Measurements from ENCODE around the gene C22orf23. TPM values are rescaled to one million over a fixed set of nuclear protein-coding genes. Genes with fewer than 3 reads are reported as not detected.

The C22orf23 gene
- total and polyA plus RNA-seq, 11 donors, result 0.16 to 0.80 (median 0.44) TPM; not detected in 2

DNA sequence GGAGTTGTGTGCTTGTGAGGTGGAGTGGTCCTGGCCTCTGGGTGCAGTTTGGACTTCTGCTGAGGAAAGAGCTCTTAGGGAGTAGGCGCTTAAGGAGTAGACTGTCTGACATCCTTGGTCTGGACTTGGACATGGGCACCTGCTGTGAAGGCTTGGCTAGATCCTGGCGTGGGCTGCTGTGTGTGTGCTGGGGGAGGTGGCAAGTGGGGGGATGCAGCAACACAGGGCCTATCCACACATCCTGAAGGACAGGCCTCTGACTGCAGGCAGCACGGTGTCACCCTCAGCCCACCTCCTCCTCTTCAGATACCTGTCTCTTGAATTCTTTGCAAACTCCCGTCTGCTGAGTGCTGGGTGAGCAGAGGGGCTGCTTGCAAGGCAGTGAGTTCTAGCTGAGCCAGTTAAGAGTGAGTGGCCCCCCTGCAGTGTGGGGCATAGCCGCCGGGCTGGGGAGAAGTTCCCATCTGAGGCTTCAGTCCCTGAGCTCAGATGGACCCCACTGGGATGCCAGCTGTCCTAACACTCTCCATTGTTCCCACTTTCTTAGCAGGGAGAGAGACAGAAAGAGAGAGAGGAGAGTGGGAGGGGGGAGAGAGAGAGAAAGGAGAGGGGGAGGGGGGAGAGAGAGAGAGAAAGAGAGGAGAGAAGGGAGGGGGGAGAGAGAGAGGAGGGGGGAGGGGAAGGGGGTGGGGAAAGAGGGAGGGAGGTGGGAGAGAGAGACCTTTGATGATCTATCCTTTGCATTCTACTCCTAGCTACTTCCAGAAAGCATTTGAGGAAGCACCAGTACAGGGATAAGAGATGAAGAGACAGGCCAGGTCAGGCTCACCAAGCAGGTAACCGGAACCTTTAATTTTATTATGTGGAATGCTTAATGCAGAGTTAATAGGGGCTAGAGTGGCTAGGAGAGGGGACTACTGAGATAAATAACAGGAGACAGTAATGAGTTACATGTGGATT lies 18.4 kb upstream of the C22orf23 start:
- WGBS, 4 donors, result 79 to 86% (median 82%) methylated on average over 7 of the region's 7 CpGs
- Histone ChIP-seq H3K27me3 (no peaks in the 10 kb centered on the region), H3K9me3 (no peaks in the 10 kb centered on the region), H3K4me3 (no peak overlapping the region), H3K27ac (no peak overlapping the region), H3K4me1 (peaks cover 0 to 5% (median 0%) of the 10 kb centered on the region in 12 donors), H3K36me3 (peaks cover 0 to 35% (median 21%) of the 10 kb centered on the region in 9 donors)
- TF ChIP-seq POLR2A (IDR thresholded peaks at IDR 0.05) (no peak), CTCF (IDR thresholded peaks at IDR 0.05) (no peak)
- ATAC-seq (no peak), DNase-seq (no peak)
- intact Hi-C loops (cut with DNase I), result no loop called here

DNA sequence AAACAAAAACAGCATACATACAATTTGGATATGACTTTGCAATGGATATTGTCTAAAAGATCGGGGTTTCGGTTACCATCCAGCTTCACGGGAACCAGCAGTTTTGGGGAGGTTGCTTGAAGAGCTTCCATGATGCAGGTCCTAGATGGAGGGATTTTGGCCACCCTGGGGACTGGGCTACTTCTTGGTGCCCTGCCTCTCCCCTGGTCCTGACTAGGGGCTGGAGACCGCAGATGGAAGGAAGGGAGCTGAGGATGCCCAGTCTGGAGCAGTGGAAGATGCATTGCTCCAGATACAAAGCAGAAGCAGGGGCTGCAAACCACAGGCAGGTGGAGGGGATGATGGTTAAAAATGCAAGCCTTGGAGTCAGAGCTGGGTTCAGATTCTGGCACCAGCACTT lies 17.5 kb upstream of the C22orf23 start:
- DNase-seq (no peak), ATAC-seq (no peak)
- Histone ChIP-seq H3K4me3 (no peak overlapping the region), H3K27ac (no peak overlapping the region), H3K4me1 (peaks cover 0 to 13% (median 5%) of the 10 kb centered on the region in 12 donors), H3K27me3 (no peaks in the 10 kb centered on the region), H3K36me3 (peaks cover 0 to 44% (median 23%) of the 10 kb centered on the region in 9 donors), H3K9me3 (no peaks in the 10 kb centered on the region)
- WGBS, 4 donors, result 84 to 97% (median 96%) methylated on average over 4 of the region's 4 CpGs
- intact Hi-C loops (cut with DNase I), result no loop called here
- TF ChIP-seq POLR2A (IDR thresholded peaks at IDR 0.05), result no peak
- no peak for TF ChIP-seq CTCF (IDR thresholded peaks at IDR 0.05)

DNA sequence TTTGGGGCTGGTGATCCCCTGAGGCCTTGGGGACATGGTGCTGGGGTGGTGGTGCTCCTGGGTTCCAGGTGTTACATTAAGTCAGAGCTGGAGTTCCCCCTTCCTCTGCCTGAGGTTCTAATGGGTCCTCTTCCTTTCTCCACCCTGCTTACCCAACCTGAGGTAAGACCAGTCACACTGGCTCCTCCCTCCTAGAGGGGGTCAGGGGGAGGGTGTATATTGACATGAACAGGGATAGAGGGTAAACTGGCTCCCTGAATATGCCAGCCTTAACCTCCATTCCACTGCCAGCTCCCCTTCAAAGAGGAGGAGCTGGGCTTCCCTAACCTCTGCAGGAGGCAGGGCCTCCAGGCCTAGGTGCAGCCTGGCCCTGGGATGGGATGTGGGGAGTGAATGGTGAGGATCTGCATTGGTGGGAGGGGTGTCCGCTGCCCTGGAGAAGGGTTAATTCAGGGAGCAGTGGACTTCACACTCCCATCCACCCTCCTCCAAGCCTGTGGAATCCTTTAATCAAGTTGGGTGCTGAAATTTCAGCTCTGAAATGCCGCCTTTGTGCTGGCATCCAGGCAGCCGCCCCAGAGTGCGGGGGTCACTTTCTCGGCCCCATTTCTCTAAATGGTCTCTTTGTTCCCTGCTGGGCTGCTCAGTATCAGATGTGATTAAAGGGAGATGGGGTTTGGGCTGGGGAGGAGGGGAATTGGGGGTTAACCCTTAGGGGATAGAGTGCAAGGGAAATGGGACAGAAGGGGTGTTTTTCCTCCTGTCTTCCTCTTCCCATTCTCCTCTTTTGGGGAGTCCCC lies 15.3 kb upstream of the C22orf23 start:
- ATAC-seq (no peak), DNase-seq (no peak)
- Histone ChIP-seq H3K4me3 (no peak overlapping the region), H3K4me1 (peaks cover 0 to 26% (median 11%) of the 10 kb centered on the region in 12 donors), H3K36me3 (peaks cover 0 to 56% (median 28%) of the 10 kb centered on the region in 9 donors), H3K9me3 (no peaks in the 10 kb centered on the region), H3K27ac (no peak overlapping the region), H3K27me3 (no peaks in the 10 kb centered on the region)
- 89 to 100% (median 97%) methylated on average over 2 to 5 of the region's 5 CpGs for WGBS, 4 donors
- TF ChIP-seq CTCF (IDR thresholded peaks at IDR 0.05) (no peak), POLR2A (IDR thresholded peaks at IDR 0.05) (no peak)
- intact Hi-C loops (cut with DNase I), result loop anchor here in 6 of 10 donors (5.0 to 10.0 kb wide), 4 partner anchors 84 to 154 kb away; no protein-coding TSS in a partner anchor

Measured in heart left ventricle (tissue), 16 donors.